ENCODE data around the gene POMGNT2. TPM values are rescaled to one million over a fixed set of nuclear protein-coding genes. Genes with fewer than 3 reads are reported as not detected.

Gene POMGNT2
- total RNA-seq, 1 donor from 2014 or later: 3.2 TPM

GRCh38 chr3:43102773-43103480 is 3.0 kb downstream of the POMGNT2 start:
- no peak for DNase-seq

- DNase-seq: no peak
Measured at GRCh38 chr3:43098761-43099160, 7.1 kb downstream of the POMGNT2 start.

DNA sequence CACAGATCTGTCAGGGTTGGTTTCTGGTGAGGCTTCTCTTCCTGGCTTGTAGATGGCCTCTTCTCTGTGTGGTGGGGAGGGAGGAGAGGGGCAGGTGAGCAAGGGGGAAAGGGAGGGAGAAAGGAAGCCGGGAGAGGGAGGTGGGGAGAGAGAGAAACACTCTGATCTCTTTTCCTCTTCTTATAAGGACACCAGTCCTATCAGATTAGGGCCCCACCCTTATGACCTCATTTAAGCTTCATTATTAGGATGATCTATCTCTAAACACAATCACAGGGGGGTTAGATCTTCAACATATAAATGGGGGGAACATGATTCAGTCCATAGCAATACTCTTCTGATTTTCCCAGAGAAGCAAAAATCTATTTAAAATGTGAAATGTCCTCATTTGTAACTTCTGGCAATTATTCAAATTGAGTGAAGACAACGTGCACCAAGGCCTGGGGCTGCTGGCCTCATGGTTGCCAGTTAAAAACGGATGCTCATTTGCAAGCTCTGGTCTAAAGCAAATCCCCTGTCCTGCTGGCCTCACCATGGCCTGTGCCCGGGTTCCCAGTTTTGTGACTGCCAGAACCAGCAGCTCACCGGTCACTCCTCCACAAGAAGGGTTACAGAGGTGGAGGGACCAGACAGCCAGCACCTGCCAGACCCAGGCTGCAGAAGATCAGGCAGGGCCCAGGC is 8.3 kb downstream of the POMGNT2 start:
- no peak for DNase-seq

GRCh38 chr3:43096761-43097160 is 9.1 kb downstream of the POMGNT2 start:
- DNase-seq: no peak

GRCh38 chr3:43095370-43095769 is 10.5 kb downstream of the POMGNT2 start:
- no peak for DNase-seq

- DNase-seq: no peak
Measured at GRCh38 chr3:43094851-43095250, 11.0 kb downstream of the POMGNT2 start.

- no peak for DNase-seq
Measured at GRCh38 chr3:43094381-43094780, 11.5 kb downstream of the POMGNT2 start.

DNA sequence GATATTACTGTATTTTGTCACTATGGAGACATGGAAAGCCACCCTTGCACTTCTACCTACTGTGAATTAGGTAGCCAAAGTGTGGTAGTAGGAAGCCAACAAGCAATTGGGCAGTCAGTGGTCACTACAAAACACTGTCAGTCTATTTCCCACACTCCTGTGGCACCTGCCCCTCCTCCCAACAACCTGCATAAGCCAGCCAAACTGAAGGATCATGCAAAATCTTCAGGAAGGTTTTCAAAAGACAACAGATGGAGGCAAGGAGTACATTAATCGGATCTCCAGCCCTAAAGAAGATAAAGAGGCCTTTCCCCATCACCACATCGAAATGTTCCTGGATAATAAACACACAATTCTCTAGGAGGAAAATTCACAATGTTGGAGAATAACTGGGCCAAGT is 11.9 kb downstream of the POMGNT2 start:
- no peak for DNase-seq

GRCh38 chr3:43093006-43093405 is 12.9 kb downstream of the POMGNT2 start:
- DNase-seq: no peak

DNA sequence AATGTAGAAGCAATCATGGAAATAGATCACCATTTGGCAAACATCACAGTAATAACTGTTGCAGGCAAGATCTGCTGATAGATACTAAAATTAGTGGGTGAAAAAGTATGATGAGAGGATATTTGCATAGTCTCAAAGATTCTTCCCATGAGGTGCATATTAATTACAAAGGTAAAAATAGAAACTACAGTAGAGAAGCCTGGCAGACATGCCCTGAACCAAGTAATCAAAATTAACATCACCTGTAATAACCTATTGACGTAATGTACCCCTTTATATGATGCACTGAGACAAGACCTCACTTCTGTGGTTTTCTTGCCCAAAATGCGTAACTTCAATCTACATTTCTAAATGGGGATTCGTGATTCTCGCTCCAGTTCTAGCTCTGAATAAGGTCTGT is 14.4 kb downstream of the POMGNT2 start:
- DNase-seq: no peak

- DNase-seq: no peak
Measured at GRCh38 chr3:43090238-43090637, 15.6 kb downstream of the POMGNT2 start.

DNA sequence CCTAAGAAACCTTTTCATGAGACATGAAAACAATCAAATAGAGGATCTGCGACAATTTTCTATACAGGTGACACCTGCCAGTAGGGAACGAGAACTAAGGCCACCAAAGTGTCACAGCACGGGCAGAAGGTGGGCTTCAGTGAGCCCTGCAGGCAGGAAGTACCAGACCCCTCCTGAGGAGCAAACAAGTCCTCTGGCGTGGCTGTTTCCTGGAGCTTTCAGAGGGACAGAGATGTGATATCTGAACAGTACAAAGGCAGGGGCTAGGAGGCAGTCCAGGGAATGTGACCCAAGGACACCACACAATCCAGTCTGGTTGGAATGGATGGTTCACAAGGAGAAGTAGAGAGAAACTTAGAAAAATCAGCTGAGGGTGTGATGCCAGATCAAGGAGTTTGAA is 16.8 kb downstream of the POMGNT2 start:
- no peak for DNase-seq

DNA sequence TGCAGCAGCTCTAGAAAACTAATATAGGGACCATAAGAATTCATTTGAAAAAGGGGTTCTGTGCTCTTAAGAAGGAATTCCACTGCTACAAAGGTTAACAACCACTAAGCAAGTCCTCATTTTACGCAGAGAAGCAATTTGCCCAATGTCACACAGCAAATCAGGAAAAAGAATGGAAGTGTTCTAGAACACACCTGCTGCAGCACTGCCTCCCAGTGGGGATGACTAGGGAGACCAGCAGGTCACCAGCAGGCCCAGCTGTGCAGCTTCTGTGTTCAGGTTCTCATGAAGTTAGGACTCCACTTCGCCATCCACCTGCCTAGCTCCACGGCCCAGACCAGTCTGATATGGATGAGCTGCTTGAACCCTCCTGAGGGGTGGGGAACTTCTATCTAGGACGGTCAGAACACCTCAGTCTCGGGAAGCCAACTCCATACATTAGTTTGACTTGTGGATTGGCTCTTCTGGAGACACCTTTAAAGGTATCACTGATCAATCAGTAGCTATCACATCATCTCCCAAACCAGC is 18.6 kb downstream of the POMGNT2 start:
- DNase-seq: no peak

DNA sequence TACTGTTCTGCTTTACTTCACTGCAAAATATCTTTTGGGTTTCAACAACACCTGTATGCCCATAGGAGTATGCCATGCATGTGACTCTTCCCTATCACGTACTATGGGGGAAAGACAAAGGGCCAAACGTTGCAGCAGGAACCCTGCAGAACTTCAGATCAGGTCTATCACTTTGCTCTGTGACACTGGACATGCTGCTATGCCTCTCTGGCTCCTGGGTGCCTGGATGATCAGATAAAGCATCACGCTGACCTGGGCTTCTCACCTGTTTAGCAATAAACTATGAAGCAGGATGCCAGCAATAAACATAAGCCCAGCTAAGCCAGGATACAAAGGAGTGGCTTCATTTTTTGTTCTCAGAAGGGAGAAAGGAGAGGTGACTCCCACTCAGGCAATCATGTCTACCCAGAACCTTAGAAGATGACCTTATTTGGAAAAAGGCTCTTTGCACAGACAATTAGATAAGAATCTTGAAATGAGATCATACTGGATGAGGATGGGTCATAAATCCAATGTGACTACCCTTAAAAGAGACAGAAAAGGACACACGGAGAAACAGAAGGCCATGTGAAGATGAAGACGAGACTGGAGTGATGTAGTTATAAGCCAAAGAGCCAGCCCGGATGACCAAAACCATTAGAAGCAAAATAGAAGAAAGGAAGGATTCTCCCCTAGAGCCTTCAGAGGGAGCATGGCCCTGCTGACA is 19.3 kb downstream of the POMGNT2 start:
- DNase-seq: no peak

DNA sequence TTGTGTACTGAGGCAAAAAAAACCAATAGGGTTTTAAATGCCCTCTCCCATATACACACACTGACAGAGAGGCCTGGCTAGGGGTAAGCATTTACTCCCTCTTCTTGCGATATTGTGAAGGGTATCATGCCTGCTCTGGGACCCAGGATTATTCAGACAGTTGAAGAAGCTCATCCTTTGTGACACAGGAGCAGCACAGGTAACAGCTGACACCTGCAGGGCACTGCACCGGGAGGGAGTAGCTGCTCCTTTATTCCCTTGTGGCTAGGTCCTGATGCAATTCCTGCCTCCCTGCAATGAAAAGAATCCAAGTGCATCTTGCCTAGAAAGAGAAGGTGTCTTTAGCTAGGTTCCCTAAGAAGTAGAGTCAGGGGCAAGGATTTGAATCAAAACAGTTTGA is 23.4 kb downstream of the POMGNT2 start:
- no peak for DNase-seq

- DNase-seq: no peak
Measured at GRCh38 chr3:43081796-43082195, 24.1 kb downstream of the POMGNT2 start.

DNA sequence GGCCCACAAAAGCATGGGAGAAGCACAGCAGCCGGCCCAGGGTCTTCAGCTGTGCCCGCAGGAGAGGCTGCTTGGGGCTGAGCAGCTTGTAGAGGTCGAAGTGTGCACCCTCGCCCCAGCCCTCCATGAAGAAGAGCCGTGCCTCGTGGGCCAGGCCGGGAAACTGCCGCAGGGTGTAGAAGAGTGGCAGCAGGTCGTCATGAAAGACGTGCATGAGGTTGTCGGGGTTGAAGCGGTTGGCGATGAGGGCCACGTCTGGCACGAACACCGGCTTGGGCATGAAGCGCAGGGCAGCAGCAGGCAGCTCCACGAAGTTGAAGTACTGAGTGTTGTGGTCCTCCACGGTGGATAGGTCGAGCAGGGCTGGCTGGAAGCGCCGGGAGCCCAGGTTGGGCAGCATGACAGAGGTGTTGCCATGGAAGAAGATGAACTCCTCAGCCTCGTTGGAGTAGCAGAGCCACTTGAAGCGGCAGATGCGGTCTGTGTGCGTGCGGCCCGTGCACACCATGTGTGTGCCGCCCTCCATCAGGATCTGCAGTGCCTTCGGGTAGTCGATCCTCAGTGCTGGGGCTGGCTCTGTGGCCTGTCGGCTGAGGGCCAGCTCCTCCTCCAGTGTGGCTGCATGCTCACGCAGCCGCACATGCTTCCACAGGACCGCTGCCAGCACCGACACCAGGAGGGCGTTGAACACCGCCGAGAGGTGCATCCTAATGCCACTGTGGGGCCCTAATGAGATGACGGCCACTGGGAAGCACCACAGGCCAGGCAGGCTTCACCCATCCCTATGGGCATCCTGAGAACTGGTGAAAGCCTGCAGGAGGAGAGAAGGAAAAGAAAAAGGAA is 24.9 kb downstream of the POMGNT2 start:
- no peak for DNase-seq

- DNase-seq: no peak
Measured at GRCh38 chr3:43079536-43080332, 26.1 kb downstream of the POMGNT2 start.

- DNase-seq: no peak
Measured at GRCh38 chr3:43077707-43078106, 28.2 kb downstream of the POMGNT2 start.

GRCh38 chr3:43077261-43077660 is 28.6 kb downstream of the POMGNT2 start:
- DNase-seq: no peak

DNA sequence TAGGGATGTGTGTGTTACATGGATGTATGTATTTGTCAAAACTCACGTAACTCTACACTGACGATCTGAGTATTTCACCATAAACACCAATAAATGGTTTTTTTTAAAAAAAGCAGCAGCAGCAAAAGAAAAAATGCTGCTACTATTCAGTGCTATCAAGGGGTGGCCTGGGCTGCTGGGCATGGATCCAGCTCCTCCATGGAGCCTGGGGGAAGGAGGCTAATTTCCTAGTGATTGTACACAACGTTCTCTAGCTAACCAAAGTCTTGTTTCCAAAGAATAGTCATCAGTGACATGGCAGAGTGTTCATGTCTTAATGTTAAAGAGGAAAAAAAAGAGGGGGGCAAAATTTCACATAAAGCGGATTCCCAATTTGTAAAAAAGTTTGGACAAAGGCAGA is 29.0 kb downstream of the POMGNT2 start:
- no peak for DNase-seq

All from dermis blood vessel endothelial cell (primary cell).